Lower leg skin (tissue), 3 donors: ENCODE data around the gene UTS2.

ENCODE experiments used
- POLR2A ChIP-seq, 2 donors: fragments of 450-650 bp; IDR thresholded peaks; one replicate each; pipeline ENCODE4 v1.6.1; 2016 to 2017; ENCODE audit warnings: antibody characterized with exemption in 2 of 2, mild to moderate bottlenecking in 1 of 2, moderate library complexity in 1 of 2
- TF ChIP-seq, protein P1 (sequence below), 3 donors: fragments of 450-650 bp; IDR thresholded peaks; one replicate each; pipeline ENCODE4 v1.5.1; 2016; ENCODE audit warnings: antibody characterized with exemption in 3 of 3, mild to moderate bottlenecking in 3 of 3, moderate library complexity in 2 of 3

- TF ChIP-seq, protein P1, sequence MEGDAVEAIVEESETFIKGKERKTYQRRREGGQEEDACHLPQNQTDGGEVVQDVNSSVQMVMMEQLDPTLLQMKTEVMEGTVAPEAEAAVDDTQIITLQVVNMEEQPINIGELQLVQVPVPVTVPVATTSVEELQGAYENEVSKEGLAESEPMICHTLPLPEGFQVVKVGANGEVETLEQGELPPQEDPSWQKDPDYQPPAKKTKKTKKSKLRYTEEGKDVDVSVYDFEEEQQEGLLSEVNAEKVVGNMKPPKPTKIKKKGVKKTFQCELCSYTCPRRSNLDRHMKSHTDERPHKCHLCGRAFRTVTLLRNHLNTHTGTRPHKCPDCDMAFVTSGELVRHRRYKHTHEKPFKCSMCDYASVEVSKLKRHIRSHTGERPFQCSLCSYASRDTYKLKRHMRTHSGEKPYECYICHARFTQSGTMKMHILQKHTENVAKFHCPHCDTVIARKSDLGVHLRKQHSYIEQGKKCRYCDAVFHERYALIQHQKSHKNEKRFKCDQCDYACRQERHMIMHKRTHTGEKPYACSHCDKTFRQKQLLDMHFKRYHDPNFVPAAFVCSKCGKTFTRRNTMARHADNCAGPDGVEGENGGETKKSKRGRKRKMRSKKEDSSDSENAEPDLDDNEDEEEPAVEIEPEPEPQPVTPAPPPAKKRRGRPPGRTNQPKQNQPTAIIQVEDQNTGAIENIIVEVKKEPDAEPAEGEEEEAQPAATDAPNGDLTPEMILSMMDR (IDR thresholded peaks at IDR 0.05), result no peak
- no peak for TF ChIP-seq POLR2A (IDR thresholded peaks at IDR 0.05)
Measured at GRCh38 chr1:7861452-7861851, 8.6 kb upstream of the UTS2 start.
